Measurements from ENCODE around the gene NLGN1. TPM values are rescaled to one million over a fixed set of nuclear protein-coding genes. Genes with fewer than 3 reads are reported as not detected.
"Not testable (repeated sequence)": the region's sequence is repeated elsewhere in the genome, so short reads cannot be mapped to it uniquely, and the experiment has no call there.

The NLGN1 gene
- total RNA-seq, 1 experiment from 2014 or later, result 5.2 TPM

GRCh38 chr3:173440514-173440913 is 43.0 kb downstream of the NLGN1 start:
- Histone ChIP-seq H3K79me2 (ENCODE audit: insufficient read depth, low read length) (no peaks in the 10 kb centered on the region), H3K79me1 (ENCODE audit: insufficient read depth, low read depth, low read length, poor library complexity, severe bottlenecking) (no peaks in the 10 kb centered on the region), H3K23me2 (ENCODE audit: insufficient read length, low read depth, low read length, poor library complexity, severe bottlenecking) (no peaks in the 10 kb centered on the region), H4K91ac (ENCODE audit: insufficient read length, low read depth, low read length) (no peak overlapping the region), H3K56ac (ENCODE audit: insufficient read length, low read depth, low read length) (no peak overlapping the region), H4K5ac (ENCODE audit: insufficient read length, low read depth, low read length) (no peak overlapping the region), H2BK20ac (ENCODE audit: low read depth, low read length, poor library complexity, severe bottlenecking) (no peak overlapping the region), H4K8ac (replicated peaks; ENCODE audit: insufficient read length, low read depth, low read length) (no peak overlapping the region), H3K4me2 (ENCODE audit: insufficient read depth, insufficient read length, low read length) (no peak overlapping the region), H3K23ac (ENCODE audit: insufficient read length, low read depth, low read length) (no peak overlapping the region), H2AK5ac (ENCODE audit: insufficient read length, low read length) (no peak overlapping the region), H3K14ac (ENCODE audit: insufficient read depth, low read length) (no peak overlapping the region), H2BK15ac (ENCODE audit: low read depth, low read length) (no peak overlapping the region), H3K4me1 (ENCODE audit: insufficient read depth, low read length) (no peaks in the 10 kb centered on the region), H2BK120ac (ENCODE audit: low read depth, low read length, poor library complexity, severe bottlenecking) (no peak overlapping the region), H3K4ac (ENCODE audit: low read depth, low read length) (no peak overlapping the region), H2BK12ac (ENCODE audit: insufficient read length, low read depth, low read length) (no peak overlapping the region), H2BK5ac (ENCODE audit: insufficient read length, low read length) (no peak overlapping the region), H3K18ac (ENCODE audit: insufficient read length, low read depth, low read length) (no peak overlapping the region), H4K20me1 (ENCODE audit: control insufficient read depth, insufficient read depth, insufficient read length) (no peaks in the 10 kb centered on the region), H3T11ph (ENCODE audit: low read length) (no peak overlapping the region), H3K27me3 (ENCODE audit: insufficient read depth, low read length) (no peaks in the 10 kb centered on the region), H3K9me3 (ENCODE audit: control insufficient read depth, low read depth, low read length) (no peaks in the 10 kb centered on the region), H2AFZ (ENCODE audit: low read length) (no peak overlapping the region), H3K27ac (ENCODE audit: insufficient read length, low read depth, low read length) (no peak overlapping the region), H3K9ac (ENCODE audit: extremely low read depth, insufficient read length, low read length) (no peak overlapping the region)
- Mint-ChIP-seq H3K4me1 (no peaks in the 10 kb centered on the region), H3K27ac (no peak overlapping the region), H3K27me3 (ENCODE audit: low read depth) (no peaks in the 10 kb centered on the region), H3K9me3 (no peaks in the 10 kb centered on the region), H3K4me3 (no peak overlapping the region), H3K36me3 (ENCODE audit: insufficient read depth in 1 of 3, low read depth in 3 of 3) (no peaks in the 10 kb centered on the region)
- DNase-seq, result no peak
- no CpG with 5 or more reads among the region's 3 CpGs for WGBS (ENCODE audit: extremely low coverage, insufficient read length, low lambda C conversion rate)
- TF ChIP-seq CTCF (conservative IDR thresholded peaks at IDR 0.05), result no peak

DNA sequence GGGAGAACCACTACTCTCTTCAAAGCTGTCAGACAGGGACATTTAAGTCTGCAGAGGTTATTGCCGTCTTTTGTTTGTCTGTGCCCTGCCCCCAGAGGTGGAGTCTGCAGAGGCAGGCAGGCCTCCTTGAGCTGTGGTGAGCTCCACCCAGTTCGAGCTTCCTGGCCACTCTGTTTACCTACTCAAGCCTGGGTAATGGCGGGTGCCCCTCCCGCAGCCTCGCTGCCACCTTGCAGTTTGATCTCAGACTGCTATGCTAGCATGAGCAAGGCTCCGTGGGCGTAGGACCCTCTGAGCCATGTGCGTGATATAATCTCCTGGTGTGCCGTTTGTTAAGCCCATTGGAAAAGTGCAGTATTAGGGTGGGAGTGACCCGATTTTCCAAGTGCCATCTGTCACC is 54.0 kb downstream of the NLGN1 start:
- not testable (repeated sequence) for H2AK5ac ChIP-seq (ENCODE audit: insufficient read length, low read length); H4K8ac ChIP-seq (replicated peaks; ENCODE audit: insufficient read length, low read depth, low read length); H3K27me3 Mint-ChIP-seq (ENCODE audit: low read depth); H4K5ac ChIP-seq (ENCODE audit: insufficient read length, low read depth, low read length); H3K4me1 Mint-ChIP-seq; H3K18ac ChIP-seq (ENCODE audit: insufficient read length, low read depth, low read length); H3K79me1 ChIP-seq (ENCODE audit: insufficient read depth, low read depth, low read length, poor library complexity, severe bottlenecking); H3K4me3 Mint-ChIP-seq; H3K23ac ChIP-seq (ENCODE audit: insufficient read length, low read depth, low read length); H2BK12ac ChIP-seq (ENCODE audit: insufficient read length, low read depth, low read length); H4K91ac ChIP-seq (ENCODE audit: insufficient read length, low read depth, low read length); H3K4me1 ChIP-seq (ENCODE audit: insufficient read depth, low read length); H3K27ac Mint-ChIP-seq; H3K9ac ChIP-seq (ENCODE audit: extremely low read depth, insufficient read length, low read length); H3K27ac ChIP-seq (ENCODE audit: insufficient read length, low read depth, low read length); H3T11ph ChIP-seq (ENCODE audit: low read length); H3K14ac ChIP-seq (ENCODE audit: insufficient read depth, low read length); H4K20me1 ChIP-seq (ENCODE audit: control insufficient read depth, insufficient read depth, insufficient read length); H3K27me3 ChIP-seq (ENCODE audit: insufficient read depth, low read length); H3K79me2 ChIP-seq (ENCODE audit: insufficient read depth, low read length); H3K4me2 ChIP-seq (ENCODE audit: insufficient read depth, insufficient read length, low read length); H2BK20ac ChIP-seq (ENCODE audit: low read depth, low read length, poor library complexity, severe bottlenecking); H2AFZ ChIP-seq (ENCODE audit: low read length); H2BK120ac ChIP-seq (ENCODE audit: low read depth, low read length, poor library complexity, severe bottlenecking); H2BK5ac ChIP-seq (ENCODE audit: insufficient read length, low read length); H2BK15ac ChIP-seq (ENCODE audit: low read depth, low read length); DNase-seq; H3K56ac ChIP-seq (ENCODE audit: insufficient read length, low read depth, low read length); H3K4ac ChIP-seq (ENCODE audit: low read depth, low read length); H3K9me3 ChIP-seq (ENCODE audit: control insufficient read depth, low read depth, low read length); H3K23me2 ChIP-seq (ENCODE audit: insufficient read length, low read depth, low read length, poor library complexity, severe bottlenecking)
- WGBS (ENCODE audit: extremely low coverage, insufficient read length, low lambda C conversion rate), result no CpG with 5 or more reads among the region's 10 CpGs
- Mint-ChIP-seq H3K36me3 (ENCODE audit: insufficient read depth in 1 of 3, low read depth in 3 of 3) (peaks cover 13 to 36% (median 22%) of the 10 kb centered on the region in 3 experiments), H3K9me3 (peaks cover 32 to 33% of the 10 kb centered on the region in 2 experiments)

All from H9 (cell line).